ENCODE measurements around the gene APBB3. TPM values are rescaled to one million over a fixed set of nuclear protein-coding genes. Genes with fewer than 3 reads are reported as not detected.
"Not testable (repeated sequence)": the region's sequence is repeated elsewhere in the genome, so short reads cannot be mapped to it uniquely, and the experiment has no call there.

Gene APBB3
- total and polyA plus RNA-seq, 9 of the 15 experiments (the other 6 are each of a cell fraction or from before 2014, with no cell fraction given) = 0.17 to 24.3 (median 9.5) TPM

DNA sequence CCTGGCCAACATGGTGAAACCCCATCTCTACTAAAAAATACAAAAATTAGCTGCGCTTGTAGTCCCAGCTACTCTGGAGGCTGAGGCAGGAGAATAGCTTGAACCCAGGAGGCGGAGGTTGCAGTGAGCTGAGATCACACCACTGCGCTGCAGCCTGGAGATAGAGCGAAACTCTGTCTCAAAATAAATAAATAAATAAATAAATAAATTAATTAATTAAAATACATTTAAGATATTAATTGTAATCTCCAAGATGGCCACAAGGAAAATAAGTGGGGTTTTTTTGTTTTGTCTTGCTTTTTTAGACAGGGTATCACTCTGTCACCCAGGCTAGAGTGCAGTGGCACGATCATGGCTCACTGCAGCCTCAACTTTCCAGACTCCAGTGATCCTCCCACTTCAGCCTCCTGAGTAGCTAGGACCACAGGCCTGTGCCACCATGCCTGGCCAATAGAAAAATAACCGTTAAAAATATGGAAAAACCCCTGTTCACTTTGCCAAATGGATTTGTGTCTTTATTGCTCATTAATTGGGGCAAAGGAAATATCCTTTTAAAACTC is 14.9 kb upstream of the APBB3 start:
- FAIRE-seq; H3K4me1 ChIP-seq (replicated peaks in 1 of 2; ENCODE audit: control insufficient read depth in 2 of 2, insufficient read depth in 2 of 2, low read length in 2 of 2); H3K9ac ChIP-seq (ENCODE audit: insufficient read depth in 1 of 2, low read depth in 2 of 2, low read length in 2 of 2); H3K4me3 ChIP-seq; CTCF ChIA-PET (ENCODE audit: low intra/inter-chr PET ratio); H2AFZ ChIP-seq (ENCODE audit: low read depth, low read length); H3K27me3 ChIP-seq (ENCODE audit: control insufficient read depth in 2 of 2, insufficient read depth in 2 of 2, low read length in 2 of 2); H3K9me3 ChIP-seq (replicated peaks; ENCODE audit: control insufficient read depth, insufficient read depth, low read depth, low read length); H3K4me2 ChIP-seq (ENCODE audit: insufficient read depth, low read length); in situ Hi-C loops (cut with MboI); BruUV-seq (replicated peaks); POLR2A ChIA-PET; H3K27ac ChIP-seq (ENCODE audit: extremely low read depth, low read depth, low read length); H3K36me3 ChIP-seq (ENCODE audit: control insufficient read depth, insufficient read depth, low read length); H4K20me1 ChIP-seq (replicated peaks; ENCODE audit: control insufficient read depth, insufficient read depth, low read length); intact Hi-C loops (cut with micrococcal nuclease); H3K79me2 ChIP-seq (ENCODE audit: control insufficient read depth, insufficient read depth, low read length); ATAC-seq; H3K9me1 ChIP-seq (ENCODE audit: control insufficient read depth, insufficient read depth, low read length); DNase-seq (ENCODE audit: extremely low read depth in 1 of 4, low spot score in 3 of 4): not testable (repeated sequence)
- WGBS (ENCODE audit: insufficient coverage, low coverage, missing lambda C conversion rate) = 48% methylated on average over 6 of the region's 6 CpGs

DNA sequence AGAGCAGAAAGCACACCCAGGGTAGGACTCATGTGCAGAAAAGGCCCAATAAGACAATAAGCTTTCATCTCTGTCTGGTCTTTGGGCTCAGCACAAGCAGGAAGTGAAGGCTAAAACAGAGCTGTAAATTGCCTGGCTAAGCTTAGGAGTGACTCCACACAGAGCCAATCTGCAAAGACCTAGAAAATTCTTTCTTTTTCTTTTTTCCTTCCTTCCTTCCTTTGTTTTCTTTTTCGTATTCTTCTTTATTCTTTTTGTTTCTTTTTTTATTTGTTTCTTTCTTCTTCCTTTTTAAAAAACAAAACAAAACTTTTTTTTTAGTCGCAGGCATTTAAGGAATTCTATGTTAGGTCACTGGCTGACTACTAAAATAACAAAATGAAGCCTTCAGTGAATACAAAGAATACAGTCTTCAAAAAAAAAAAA is 12.4 kb upstream of the APBB3 start:
- Histone ChIP-seq H2AFZ (ENCODE audit: low read depth, low read length) (peak overlapping the region; percentile 84), H3K4me3 (no peak overlapping the region), H3K27ac (ENCODE audit: extremely low read depth, low read depth, low read length) (no peak overlapping the region), H3K36me3 (ENCODE audit: control insufficient read depth, insufficient read depth, low read length) (no peaks in the 10 kb centered on the region), H3K4me1 (replicated peaks in 1 of 2; ENCODE audit: control insufficient read depth in 2 of 2, insufficient read depth in 2 of 2, low read length in 2 of 2) (peaks cover 8 to 10% of the 10 kb centered on the region in 2 experiments; a peak in 3 of 5 replicates), H3K9ac (ENCODE audit: insufficient read depth in 1 of 2, low read depth in 2 of 2, low read length in 2 of 2) (0 out of 4 replicates have a peak overlapping the region, but pooled peaks of 1 of the 2 experiments have one; percentile 12), H3K9me1 (ENCODE audit: control insufficient read depth, insufficient read depth, low read length) (no peaks in the 10 kb centered on the region), H3K79me2 (ENCODE audit: control insufficient read depth, insufficient read depth, low read length) (no peaks in the 10 kb centered on the region), H3K27me3 (ENCODE audit: control insufficient read depth in 2 of 2, insufficient read depth in 2 of 2, low read length in 2 of 2) (no peaks in the 10 kb centered on the region), H3K9me3 (replicated peaks; ENCODE audit: control insufficient read depth, insufficient read depth, low read depth, low read length) (no peaks in the 10 kb centered on the region), H3K4me2 (ENCODE audit: insufficient read depth, low read length) (no peak overlapping the region), H4K20me1 (replicated peaks; ENCODE audit: control insufficient read depth, insufficient read depth, low read length) (no peaks in the 10 kb centered on the region)
- no peak for FAIRE-seq
- no peak for DNase-seq (ENCODE audit: extremely low read depth in 1 of 4, low spot score in 3 of 4)
- 9% methylated on average over 1 of the region's 2 CpGs for WGBS (ENCODE audit: insufficient coverage, low coverage, missing lambda C conversion rate)
- POLR2A ChIA-PET = interaction anchor here (0.9 to 2.4 kb wide), 2 partner anchors 11 to 16 kb away, joined by 3 to 12 read pairs; no protein-coding TSS in a partner anchor
- no TSS peak for BruUV-seq (replicated peaks)
- intact Hi-C loops (cut with micrococcal nuclease) (no loop called here), in situ Hi-C loops (cut with MboI) (no loop called here)
- CTCF ChIA-PET (ENCODE audit: low intra/inter-chr PET ratio) = interaction anchor here (0.9 kb wide), 1 partner anchor 144 kb away, joined by 4 read pairs; no protein-coding TSS in a partner anchor
- ATAC-seq = peak; percentile 74
- TF ChIP-seq KHSRP (IDR thresholded peaks at IDR 0.05) = no peak
- TF ChIP-seq, protein P1, sequence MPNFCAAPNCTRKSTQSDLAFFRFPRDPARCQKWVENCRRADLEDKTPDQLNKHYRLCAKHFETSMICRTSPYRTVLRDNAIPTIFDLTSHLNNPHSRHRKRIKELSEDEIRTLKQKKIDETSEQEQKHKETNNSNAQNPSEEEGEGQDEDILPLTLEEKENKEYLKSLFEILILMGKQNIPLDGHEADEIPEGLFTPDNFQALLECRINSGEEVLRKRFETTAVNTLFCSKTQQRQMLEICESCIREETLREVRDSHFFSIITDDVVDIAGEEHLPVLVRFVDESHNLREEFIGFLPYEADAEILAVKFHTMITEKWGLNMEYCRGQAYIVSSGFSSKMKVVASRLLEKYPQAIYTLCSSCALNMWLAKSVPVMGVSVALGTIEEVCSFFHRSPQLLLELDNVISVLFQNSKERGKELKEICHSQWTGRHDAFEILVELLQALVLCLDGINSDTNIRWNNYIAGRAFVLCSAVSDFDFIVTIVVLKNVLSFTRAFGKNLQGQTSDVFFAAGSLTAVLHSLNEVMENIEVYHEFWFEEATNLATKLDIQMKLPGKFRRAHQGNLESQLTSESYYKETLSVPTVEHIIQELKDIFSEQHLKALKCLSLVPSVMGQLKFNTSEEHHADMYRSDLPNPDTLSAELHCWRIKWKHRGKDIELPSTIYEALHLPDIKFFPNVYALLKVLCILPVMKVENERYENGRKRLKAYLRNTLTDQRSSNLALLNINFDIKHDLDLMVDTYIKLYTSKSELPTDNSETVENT (CRISPR knock-in tag; IDR thresholded peaks at IDR 0.05) = no peak
- TF ChIP-seq, protein P2, sequence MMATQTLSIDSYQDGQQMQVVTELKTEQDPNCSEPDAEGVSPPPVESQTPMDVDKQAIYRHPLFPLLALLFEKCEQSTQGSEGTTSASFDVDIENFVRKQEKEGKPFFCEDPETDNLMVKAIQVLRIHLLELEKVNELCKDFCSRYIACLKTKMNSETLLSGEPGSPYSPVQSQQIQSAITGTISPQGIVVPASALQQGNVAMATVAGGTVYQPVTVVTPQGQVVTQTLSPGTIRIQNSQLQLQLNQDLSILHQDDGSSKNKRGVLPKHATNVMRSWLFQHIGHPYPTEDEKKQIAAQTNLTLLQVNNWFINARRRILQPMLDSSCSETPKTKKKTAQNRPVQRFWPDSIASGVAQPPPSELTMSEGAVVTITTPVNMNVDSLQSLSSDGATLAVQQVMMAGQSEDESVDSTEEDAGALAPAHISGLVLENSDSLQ (IDR thresholded peaks at IDR 0.05) = peak; percentile 92
- 0 out of 2 replicates have a peak, but pooled peaks have one; percentile 14 for TF ChIP-seq LEF1 (IDR thresholded peaks at IDR 0.05)
- TF ChIP-seq CC2D1A (IDR thresholded peaks at IDR 0.05) = peak; percentile 18; the same call in 1 of the 2 replicates
- TF ChIP-seq, protein P3, sequence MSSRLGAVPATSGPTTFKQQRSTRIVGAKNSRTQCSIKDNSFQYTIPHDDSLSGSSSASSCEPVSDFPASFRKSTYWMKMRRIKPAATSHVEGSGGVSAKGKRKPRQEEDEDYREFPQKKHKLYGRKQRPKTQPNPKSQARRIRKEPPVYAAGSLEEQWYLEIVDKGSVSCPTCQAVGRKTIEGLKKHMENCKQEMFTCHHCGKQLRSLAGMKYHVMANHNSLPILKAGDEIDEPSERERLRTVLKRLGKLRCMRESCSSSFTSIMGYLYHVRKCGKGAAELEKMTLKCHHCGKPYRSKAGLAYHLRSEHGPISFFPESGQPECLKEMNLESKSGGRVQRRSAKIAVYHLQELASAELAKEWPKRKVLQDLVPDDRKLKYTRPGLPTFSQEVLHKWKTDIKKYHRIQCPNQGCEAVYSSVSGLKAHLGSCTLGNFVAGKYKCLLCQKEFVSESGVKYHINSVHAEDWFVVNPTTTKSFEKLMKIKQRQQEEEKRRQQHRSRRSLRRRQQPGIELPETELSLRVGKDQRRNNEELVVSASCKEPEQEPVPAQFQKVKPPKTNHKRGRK (tag; IDR thresholded peaks at IDR 0.05) = peak; percentile 94
- no peak for TF ChIP-seq PHB2 (IDR thresholded peaks at IDR 0.05; ENCODE audit: low read depth)
- TF ChIP-seq ELF1 (tag; IDR thresholded peaks at IDR 0.05) = peak; percentile 46; the same call in 1 of the 2 replicates
- TF ChIP-seq ZFPM2 (CRISPR knock-in tag; IDR thresholded peaks at IDR 0.05) = no peak

All from K562 (cell line).